HepG2 (cell line): ENCODE measurements around the gene TANC1.

ENCODE experiments used
- ASH2L ChIP-seq: fragments of 300-600, 200-600 bp; sonication (generic); IDR thresholded peaks from 2 replicates; pipeline ENCODE4 v1.7.0; 2017; ENCODE audit warnings: low read depth, mild to moderate bottlenecking, moderate library complexity, mixed read lengths, low read length; ENCODE audit not compliant: insufficient read length
- CTCF ChIP-seq: sonication (generic); formaldehyde crosslinking; IDR thresholded peaks from 2 replicates; pipeline ENCODE4 v1.5.0; 2020; ENCODE audit warnings: mild to moderate bottlenecking, missing genetic modification reagents, moderate library complexity
- EEA1 ChIP-seq: sonication (generic); formaldehyde crosslinking; IDR thresholded peaks from 2 replicates; pipeline ENCODE4 v1.5.1; 2020; ENCODE audit warnings: mild to moderate bottlenecking, missing genetic modification reagents, borderline replicate concordance
- ETV5 ChIP-seq: IDR thresholded peaks from 2 replicates; pipeline ENCODE4 v1.6.1; 2018; ENCODE audit warnings: missing biosample characterization, missing genetic modification reagents, inconsistent platforms, borderline replicate concordance
- HBP1 ChIP-seq: IDR thresholded peaks from 2 replicates; pipeline ENCODE4 v1.6.1; 2016; ENCODE audit warnings: low read depth, control low read depth
- NFE2L1 ChIP-seq: sonication (generic); formaldehyde crosslinking; IDR thresholded peaks from 2 replicates; pipeline ENCODE4 v1.4.0; 2020; ENCODE audit warnings: missing genetic modification reagents, mild to moderate bottlenecking, borderline replicate concordance
- ZNF30 ChIP-seq: sonication (generic); formaldehyde crosslinking; IDR thresholded peaks from 2 replicates; pipeline ENCODE4 v1.5.0; 2020; ENCODE audit warnings: mild to moderate bottlenecking, missing genetic modification reagents
- ZNF367 ChIP-seq: sonication (generic); formaldehyde crosslinking; IDR thresholded peaks from 2 replicates; pipeline ENCODE4 v1.4.0; 2020; ENCODE audit warnings: missing genetic modification reagents, borderline replicate concordance
- ZNF546 ChIP-seq: sonication (generic); formaldehyde crosslinking; conservative IDR thresholded peaks from 2 replicates; pipeline ENCODE4 v1.8.1; 2023; ENCODE audit warnings: mild to moderate bottlenecking, missing genetic modification reagents

- no peak for TF ChIP-seq ZNF30 (CRISPR knock-in tag)
- no peak for TF ChIP-seq NFE2L1 (CRISPR knock-in tag)
- TF ChIP-seq ZNF546 (CRISPR knock-in tag) = no peak
- no peak for TF ChIP-seq ZNF367 (CRISPR knock-in tag)
- no peak for TF ChIP-seq ASH2L
- TF ChIP-seq EEA1 = no peak
- no peak for TF ChIP-seq HBP1 (CRISPR knock-in tag)
- no peak for TF ChIP-seq ETV5 (CRISPR knock-in tag)
- TF ChIP-seq CTCF (CRISPR knock-in tag) = no peak
Measured at GRCh38 chr2:159227467-159227866, 259.0 kb downstream of the TANC1 start.
